Activated B cell treated with CpG ODN at 0.5 μM for 24 hours (primary cell): ENCODE results near the gene FPGS. TPM values are rescaled to one million over a fixed set of nuclear protein-coding genes. Genes with fewer than 3 reads are reported as not detected.

Experiments used
- ATAC-seq: fragments of 200-7000 bp; cut with Tn5 transposase; one replicate; pipeline ENCODE4 v1.10.0; 2021; ENCODE audit warnings: low read depth, mild to moderate bottlenecking, moderate library complexity
- CTCF ChIA-PET: fragments of 350-600 bp; sonication (Branson Sonifier 250); formaldehyde crosslinking; loops from one replicate; lab custom pipeline; 2021; ENCODE audit warnings: antibody characterized with exemption; lab: Charles Lee
- POLR2A ChIA-PET: fragments of 350-600 bp; sonication (Branson Sonifier 250); formaldehyde crosslinking; loops from one replicate; lab custom pipeline; 2021; ENCODE audit warnings: antibody characterized with exemption; lab: Charles Lee
- DNase-seq: peaks from one replicate; pipeline ENCODE4 v3.0.0; 2022
- H3K27ac Mint-ChIP-seq: one replicate; pipeline ENCODE4 v1.8.0; 2020; ENCODE audit warnings: mixed read lengths
- H3K27me3 Mint-ChIP-seq: one replicate; pipeline ENCODE4 v1.8.0; 2021; ENCODE audit warnings: mixed read lengths
- H3K36me3 Mint-ChIP-seq: one replicate; pipeline ENCODE4 v1.8.0; 2021; ENCODE audit warnings: low read depth, mixed read lengths
- H3K4me1 Mint-ChIP-seq: one replicate; pipeline ENCODE4 v1.8.0; 2021; ENCODE audit warnings: mixed read lengths
- H3K4me3 Mint-ChIP-seq: one replicate; pipeline ENCODE4 v1.8.0; 2020; ENCODE audit warnings: mild to moderate bottlenecking, mixed read lengths
- H3K9me3 Mint-ChIP-seq: one replicate; pipeline ENCODE4 v1.8.0; 2020; ENCODE audit warnings: mixed read lengths
- CTCF ChIP-seq: fragments of 200-600 bp; IDR thresholded peaks from one replicate; pipeline ENCODE4 v1.8.0; 2022; ENCODE audit warnings: antibody characterized with exemption, mild to moderate bottlenecking
- intact Hi-C: fragments of 100-400 bp; cut with micrococcal nuclease; formaldehyde crosslinking; loops from one replicate; pipeline ENCODE4 v1.15.1; 2024
- total RNA-seq: library from RNA; stranded (reverse); gene quantifications from 2 replicates; pipeline ENCODE4 v1.2.3, GENCODE V29; 2022

The FPGS gene
- total RNA-seq, 1 donor from 2014 or later: 135 TPM

DNA sequence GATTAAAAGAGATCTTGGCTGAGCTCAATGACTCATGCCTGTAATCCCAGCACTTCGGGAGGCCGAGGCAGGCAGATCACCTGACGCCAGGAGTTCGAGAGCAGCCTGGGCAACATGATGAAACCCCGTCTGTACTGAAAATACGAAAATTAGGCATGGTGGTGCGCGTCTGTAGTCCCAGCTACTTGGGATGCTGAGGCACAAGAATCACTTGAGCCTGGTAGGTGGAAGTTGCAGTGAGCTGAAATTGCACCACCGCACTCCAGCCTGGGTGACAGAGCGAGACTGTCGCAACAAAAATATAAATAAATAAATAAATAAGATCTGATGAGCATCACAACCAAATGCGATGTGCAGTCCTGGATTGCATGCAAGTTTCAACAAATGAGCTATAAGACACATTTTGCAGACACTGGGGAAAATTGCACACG, 60.5 kb downstream of the FPGS start:
- peaks cover 58% of the 10 kb centered on the region for H3K4me1 Mint-ChIP-seq
- no peak overlapping the region for H3K4me3 Mint-ChIP-seq
- H3K27ac Mint-ChIP-seq: peak overlapping the region; percentile 93
- POLR2A ChIA-PET: interaction anchor here (0.6 to 3.2 kb wide), 7 partner anchors 10 to 329 kb away, joined by 3 to 11 read pairs (median 4); partner anchors contain the start of genes ENG, SH2D3C and ST6GALNAC4
- H3K36me3 Mint-ChIP-seq: no peaks in the 10 kb centered on the region
- CTCF ChIA-PET: interaction anchor here (1.2 to 1.7 kb wide), 4 partner anchors 13 to 128 kb away, joined by 3 to 7 read pairs (median 4); partner anchors contain the start of gene TOR2A
- no peaks in the 10 kb centered on the region for H3K27me3 Mint-ChIP-seq
- H3K9me3 Mint-ChIP-seq: no peaks in the 10 kb centered on the region
- intact Hi-C loops: no loop called here
- TF ChIP-seq CTCF: no peak
- no peak for DNase-seq
- ATAC-seq: no peak

Other genes with a start within 250 kb of the FPGS start
- gene STXBP1, start 190.6 kb upstream of the FPGS start, total RNA-seq: 0.20 and 0.73 TPM in 2 replicates
- not detected in 2 replicates for gene CFAP157, start 95.9 kb upstream of the FPGS start, total RNA-seq
- 12.7 and 13.8 TPM in 2 replicates for gene PTRH1, start 87.2 kb upstream of the FPGS start, total RNA-seq
- not detected in 2 replicates for gene TTC16, start 86.8 kb upstream of the FPGS start, total RNA-seq
- gene TOR2A, start 67.6 kb upstream of the FPGS start, total RNA-seq: 13.8 and 15.1 TPM in 2 replicates
- 49.2 and 51.8 TPM in 2 replicates for gene SH2D3C, start 24.2 kb upstream of the FPGS start, total RNA-seq
- 132 and 137 TPM in 2 replicates for gene CDK9, start 16.8 kb upstream of the FPGS start, total RNA-seq
- gene ENG, start 51.8 kb downstream of the FPGS start, total RNA-seq: 4.8 and 6.1 TPM in 2 replicates
- 6.9 and 8.1 TPM in 2 replicates for gene AK1, start 74.8 kb downstream of the FPGS start, total RNA-seq
- gene ST6GALNAC6, start 96.7 kb downstream of the FPGS start, total RNA-seq: 39.9 and 47.5 TPM in 2 replicates
- gene ST6GALNAC4, start 114.2 kb downstream of the FPGS start, total RNA-seq: 71.3 and 85.4 TPM in 2 replicates
- gene PIP5KL1, start 127.9 kb downstream of the FPGS start, total RNA-seq: 1.7 and 1.8 TPM in 2 replicates
- 41.4 and 50.6 TPM in 2 replicates for gene DPM2, start 135.0 kb downstream of the FPGS start, total RNA-seq
- 65.8 and 88.1 TPM in 2 replicates for gene EEIG1, start 178.1 kb downstream of the FPGS start, total RNA-seq